Endothelial cell of umbilical vein (primary cell): ENCODE results near the gene MPZ. TPM values are rescaled to one million over a fixed set of nuclear protein-coding genes. Genes with fewer than 3 reads are reported as not detected.

ENCODE experiments used
- BruUV-seq: library from RNA; stranded (reverse); fragments of 400-500 nt; replicated peaks from 2 replicates; lab custom pipeline; 2021; lab: Mats Ljungman, UMichigan
- CTCF ChIA-PET: fragments of 300-600, 350-600 bp; sonication (Branson Sonifier 250); formaldehyde crosslinking; loops from one replicate; lab custom pipeline; 2021; ENCODE audit warnings: antibody characterized with exemption, inconsistent platforms; lab: Charles Lee
- POLR2A ChIA-PET: fragments of 300-600, 350-600 bp; sonication (Branson Sonifier 250); formaldehyde crosslinking; loops from one replicate; lab custom pipeline; 2021; ENCODE audit warnings: antibody characterized with exemption, inconsistent platforms; lab: Charles Lee
- DNase-seq: peaks from one replicate; pipeline ENCODE4 v3.0.0-alpha.2; 2011; ENCODE audit warnings: low read depth, low spot score
- FAIRE-seq: peaks from 2 replicates; lab custom pipeline; 2011; peaks lifted over from hg19 to GRCh38; lab: Jason Lieb, UNC
- H2AFZ ChIP-seq: 2 replicates; pipeline ENCODE4 v1.6.0; 2012; ENCODE audit warnings: low read depth, low read length, control low read depth, inconsistent platforms
- H3K27ac ChIP-seq: 2 replicates; pipeline ENCODE4 v1.5.1; 2011; ENCODE audit warnings: low read depth, mild to moderate bottlenecking, control low read depth, low read length, moderate library complexity; ENCODE audit not compliant: insufficient read depth
- H3K27me3 ChIP-seq, 2 experiments: 2 replicates each; pipeline versions ENCODE4 v1.6.0 to v1.6.1; 2011; ENCODE audit warnings: low read length in 2 of 2, mixed read lengths in 1 of 2; ENCODE audit not compliant: control insufficient read depth in 2 of 2, insufficient read depth in 2 of 2
- H3K36me3 ChIP-seq, 2 experiments: 2 replicates in 1 of 2; 3 replicates in 1 of 2; pipeline ENCODE4 v1.5.1; 2011; ENCODE audit warnings: low read length in 2 of 2, mild to moderate bottlenecking in 1 of 2, moderate library complexity in 1 of 2; ENCODE audit not compliant: control insufficient read depth in 2 of 2, insufficient read depth in 2 of 2; ENCODE audit errors: extremely low read depth in 1 of 2
- H3K4me1 ChIP-seq: 3 replicates; pipeline ENCODE4 v1.5.1; 2011; ENCODE audit warnings: mild to moderate bottlenecking, low read length; ENCODE audit not compliant: control insufficient read depth, insufficient read depth; ENCODE audit errors: extremely low read depth
- H3K4me2 ChIP-seq: 2 replicates; pipeline ENCODE4 v1.6.1; 2011; ENCODE audit warnings: low read length, control low read depth, mixed read lengths; ENCODE audit not compliant: insufficient read depth
- H3K4me3 ChIP-seq, 3 experiments: fragments of 200-600 bp in 1 of 3; sonication (generic), shearing (Covaris generic) in 1 of 3; replicated peaks in 1 of 3; 2 replicates each; pipeline ENCODE4 v1.5.1; 2011 to 2016; ENCODE audit warnings: control low read depth in 3 of 3, low read length in 3 of 3, mild to moderate bottlenecking in 2 of 3, inconsistent platforms in 1 of 3, low read depth in 1 of 3, moderate library complexity in 1 of 3; ENCODE audit not compliant: insufficient read depth in 1 of 3
- H3K79me2 ChIP-seq: 2 replicates; pipeline ENCODE4 v1.6.0; 2012; ENCODE audit warnings: low read length, inconsistent platforms; ENCODE audit not compliant: control insufficient read depth, insufficient read depth
- H3K9ac ChIP-seq: replicated peaks from 2 replicates; pipeline ENCODE3; 2011; ENCODE audit warnings: low read length, control low read depth; ENCODE audit not compliant: insufficient read depth; ENCODE audit errors: extremely low read depth
- H3K9me1 ChIP-seq: replicated peaks from 3 replicates; pipeline ENCODE4 v1.6.0; 2011; ENCODE audit warnings: mild to moderate bottlenecking, low read length; ENCODE audit not compliant: control insufficient read depth, insufficient read depth; ENCODE audit errors: extremely low read depth
- H3K9me3 ChIP-seq: replicated peaks from 2 replicates; pipeline ENCODE4 v1.5.1; 2012; ENCODE audit warnings: low read length, inconsistent platforms; ENCODE audit not compliant: control insufficient read depth, insufficient read depth
- H4K20me1 ChIP-seq: replicated peaks from 2 replicates; pipeline ENCODE3; 2011; ENCODE audit warnings: mild to moderate bottlenecking, low read length; ENCODE audit not compliant: control insufficient read depth, insufficient read depth; ENCODE audit errors: extremely low read depth
- CTCF ChIP-seq, 2 donors: IDR thresholded peaks; 1 replicate in 1 of 2; 2 replicates in 1 of 2; pipeline ENCODE4 v1.5.1; 2011; ENCODE audit warnings: low read length in 2 of 2, mild to moderate bottlenecking in 2 of 2, moderate library complexity in 2 of 2, control low read depth in 1 of 2, inconsistent platforms in 1 of 2, low read depth in 1 of 2; ENCODE audit not compliant: insufficient read depth in 1 of 2; ENCODE audit errors: extremely low read depth in 1 of 2
- EZH2 ChIP-seq: IDR thresholded peaks from 2 replicates; pipeline ENCODE4 v1.6.1; 2012; ENCODE audit warnings: borderline replicate concordance, low read depth, mild to moderate bottlenecking, moderate library complexity, low read length, inconsistent platforms; ENCODE audit not compliant: severe bottlenecking
- FOS ChIP-seq: IDR thresholded peaks from 2 replicates; pipeline ENCODE4 v1.6.1; 2011; ENCODE audit warnings: mild to moderate bottlenecking, low read length, moderate library complexity, borderline replicate concordance; ENCODE audit not compliant: insufficient read depth
- GATA2 ChIP-seq: IDR thresholded peaks from 2 replicates; pipeline ENCODE4 v1.7.0; 2011; ENCODE audit warnings: low read depth, mild to moderate bottlenecking, moderate library complexity, mixed read lengths, low read length; ENCODE audit not compliant: insufficient read length, insufficient read depth
- JUN ChIP-seq: IDR thresholded peaks from 2 replicates; pipeline ENCODE4 v1.6.1; 2011; ENCODE audit warnings: borderline replicate concordance, low read depth; ENCODE audit not compliant: insufficient read length, insufficient read depth
- MAX ChIP-seq: IDR thresholded peaks from 2 replicates; pipeline ENCODE4 v1.6.1; 2011; ENCODE audit not compliant: insufficient read depth, insufficient read length
- MYC ChIP-seq: IDR thresholded peaks from one replicate; pipeline ENCODE4 v1.6.1; 2011; ENCODE audit warnings: mild to moderate bottlenecking, low read depth, low read length
- POLR2A ChIP-seq: IDR thresholded peaks from 2 replicates; pipeline ENCODE4 v1.6.1; 2012; ENCODE audit warnings: low read depth, mild to moderate bottlenecking, control low read depth, low read length
- POLR2AphosphoS5 ChIP-seq: IDR thresholded peaks from 2 replicates; pipeline ENCODE4 v1.6.1; 2012; ENCODE audit warnings: low read depth, mild to moderate bottlenecking, control low read depth, low read length, moderate library complexity; ENCODE audit not compliant: insufficient read depth
- dilution Hi-C: fragments of 300-500 bp; cut with MboI; formaldehyde crosslinking; loops from one replicate; pipeline ENCODE4 v1.15.0; 2019; ENCODE audit warnings: low sequenced_read_pairs; ENCODE audit not compliant: extremely low pct_ligation_motif_present
- intact Hi-C: fragments of 100-400 bp; cut with micrococcal nuclease; formaldehyde crosslinking; loops from one replicate; pipeline ENCODE4 v1.10.0; 2022
- polyA plus RNA-seq, 4 experiments: library from polyadenylated mRNA; depleted of rRNA in 3 of 4; stranded (reverse) in 3 of 4; unstranded in 1 of 4; fragments of >200 nt; gene quantifications; 2 replicates each; pipeline versions ENCODE4 v1.2.1 to v1.2.3, GENCODE V29; 2011 to 2012; ENCODE audit warnings: missing spikeins in 1 of 4
- total RNA-seq: library from RNA; stranded (reverse); gene quantifications from 2 replicates; pipeline ENCODE4 v1.2.3, GENCODE V29; 2021

The MPZ gene
- total and polyA plus RNA-seq, 2 donors (not counting 3 experiments of a cell fraction or from before 2014, with no cell fraction given): 2.0 to 7.0 TPM

DNA sequence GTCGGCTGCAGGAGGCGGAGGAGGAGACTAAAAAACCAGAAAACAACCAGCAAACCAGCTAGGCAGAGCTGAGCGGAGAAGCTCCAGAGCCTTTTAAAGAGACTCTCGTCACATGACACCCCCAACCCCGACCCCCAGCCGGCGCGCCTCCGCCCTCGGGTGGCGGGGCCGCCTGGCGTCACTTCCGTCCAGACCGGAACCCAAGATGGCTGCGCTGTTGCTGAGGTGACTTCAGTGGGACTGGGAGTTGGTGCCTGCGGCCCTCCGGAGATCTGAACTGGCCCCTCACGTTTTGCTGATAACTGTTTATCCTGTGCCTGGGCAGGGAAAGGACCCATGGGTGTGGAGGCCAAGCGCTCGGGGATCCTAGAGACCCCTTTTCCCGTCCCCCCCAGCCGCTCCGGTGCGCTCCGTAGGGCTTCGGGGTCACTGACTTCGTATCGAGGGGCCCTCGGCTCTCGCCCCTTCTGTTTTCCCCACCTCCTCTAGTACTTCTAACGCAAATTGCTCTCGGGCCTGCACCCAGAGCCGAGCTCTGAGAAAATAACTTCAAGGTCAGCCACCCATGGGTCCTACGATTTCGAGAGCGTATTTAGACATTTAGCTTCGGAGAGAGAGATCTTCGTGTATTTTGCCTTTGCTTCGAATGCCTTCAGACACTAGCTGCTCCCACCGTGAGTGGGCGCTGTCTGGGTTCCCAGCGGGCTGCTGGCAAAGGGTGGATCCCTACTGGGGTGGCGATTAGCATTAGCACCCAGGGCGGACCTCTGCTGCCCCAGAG is 4.6 kb upstream of the MPZ start, which contains the start of gene SDHC:
Gene SDHC, plus strand, starts transcription at position 181 of the 781 bp plus-strand sequence. Its CDS starts 25 bp downstream, at position 206.
- POLR2A ChIA-PET: interaction anchor here (0.6 to 1.5 kb wide), 5 partner anchors 11 to 113 kb away, joined by 3 to 4 read pairs (median 3); partner anchors contain the start of gene TOMM40L

More for the DNA sequence above, 4.6 kb upstream of the MPZ start, which contains the start of gene SDHC:
- peak; percentile 97 for FAIRE-seq
- no peaks in the 10 kb centered on the region for H3K9me3 ChIP-seq
- intact Hi-C loops (loop anchor here (1.0 to 5.0 kb wide), 5 partner anchors 25 to 197 kb away; partner anchors contain the start of genes CFAP126, NIT1 and PFDN2), dilution Hi-C loops (no loop called here)
- H3K4me3 ChIP-seq: peak within 1 kb of the TSS; percentile 45 to 100 (median 80)
- BruUV-seq: TSS peak; percentile 75
- CTCF ChIA-PET: interaction anchor here (0.8 to 3.1 kb wide), 9 partner anchors 8 to 89 kb away, joined by 3 to 16 read pairs (median 4); partner anchors contain the start of gene TOMM40L
- H3K4me1 ChIP-seq: peaks cover 9% of the 10 kb centered on the region
- peak within 1 kb of the TSS; percentile 96 for H3K9ac ChIP-seq
- TF ChIP-seq FOS (no peak), MYC (no peak), JUN (no peak), CTCF (IDR thresholded peaks at IDR 0.05; ENCODE audit: extremely low read depth in 1 of 2, insufficient read depth in 1 of 2, low read depth in 1 of 2, low read length in 2 of 2) (peak; percentile 39 to 64), GATA2 (no peak), POLR2AphosphoS5 (peak; percentile 96), POLR2A (peak; percentile 98), MAX (peak; percentile 61), EZH2 (no peak)
- peak within 1 kb of the TSS; percentile 78 for H2AFZ ChIP-seq
- H3K9me1 ChIP-seq: no peaks in the 10 kb centered on the region
- peaks cover 7% of the 10 kb centered on the region for H3K79me2 ChIP-seq
- peak within 1 kb of the TSS; percentile 91 for H3K4me2 ChIP-seq
- no peaks in the 10 kb centered on the region for H3K27me3 ChIP-seq
- no peaks in the 10 kb centered on the region for H3K36me3 ChIP-seq
- peak; percentile 92 for DNase-seq
- peak within 1 kb of the TSS; percentile 93 for H3K27ac ChIP-seq
- H4K20me1 ChIP-seq: no peaks in the 10 kb centered on the region
